ENCODE measurements around the gene SLFN14. TPM values are rescaled to one million over a fixed set of nuclear protein-coding genes. Genes with fewer than 3 reads are reported as not detected.
"Not testable (repeated sequence)": the region's sequence is repeated elsewhere in the genome, so short reads cannot be mapped to it uniquely, and the experiment has no call there.

The SLFN14 gene
- total RNA-seq, 1 experiment from 2014 or later: not detected

DNA sequence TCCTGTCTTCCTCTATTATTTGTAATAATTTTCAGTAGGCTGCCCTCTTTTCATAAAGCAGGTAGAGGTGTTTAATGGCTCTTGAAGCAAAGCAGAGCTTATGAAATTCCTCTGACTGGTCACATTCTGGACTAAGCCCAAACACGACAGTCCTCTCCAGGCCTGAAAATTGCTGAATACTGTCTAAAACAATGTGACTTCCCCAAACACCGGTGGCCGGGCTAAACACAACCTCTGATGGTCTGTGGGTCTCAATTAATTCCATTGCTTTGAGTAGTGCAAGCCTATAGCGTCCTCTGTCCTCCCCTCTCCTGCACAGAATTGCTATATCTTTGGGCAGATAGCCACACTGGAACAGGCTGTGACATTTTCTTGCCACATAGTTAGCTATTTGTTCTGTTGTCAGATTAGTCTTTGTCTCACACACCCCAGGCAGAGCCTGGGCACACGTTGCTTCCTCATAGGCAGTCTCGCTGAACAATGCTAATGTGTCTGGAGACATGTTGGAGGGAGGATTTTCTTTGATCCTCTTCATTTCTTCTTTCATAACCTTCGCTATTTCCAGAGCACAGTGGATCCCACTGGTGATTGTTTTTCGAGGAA, 12.3 kb downstream of the SLFN14 start:
- DNase-seq (ENCODE audit: low read depth in 1 of 2, low spot score in 2 of 2): no peak
- Histone ChIP-seq H3K4me1 (replicated peaks) (peaks cover 13% of the 10 kb centered on the region), H3K27ac (no peak overlapping the region), H3K27me3 (replicated peaks) (0 out of 2 replicates have a peak, but pooled peaks cover 16% of the 10 kb centered on the region), H3K36me3 (no peaks in the 10 kb centered on the region), H3K4me3 (no peak overlapping the region), H3K9me3 (replicated peaks) (no peaks in the 10 kb centered on the region)

DNA sequence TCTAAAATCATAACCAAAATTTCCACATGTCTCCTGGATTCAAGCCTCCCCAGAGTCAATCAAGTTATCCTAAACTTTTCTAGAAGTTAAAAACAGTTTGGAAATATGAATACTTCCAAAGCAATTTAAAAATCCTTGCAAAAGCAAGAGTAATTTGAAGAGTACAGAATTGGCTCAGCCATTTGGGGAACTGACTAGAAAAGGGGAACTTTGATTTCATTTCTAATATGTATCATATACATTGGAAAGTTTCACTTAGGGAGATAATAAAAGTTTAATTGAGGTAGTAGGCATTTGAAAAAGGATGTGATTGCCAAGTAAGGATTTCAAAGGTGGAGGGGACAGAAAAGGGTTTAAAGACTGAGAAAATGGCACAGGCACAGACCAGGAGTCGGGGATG, 14.1 kb downstream of the SLFN14 start:
- Histone ChIP-seq H3K4me1 (replicated peaks) (peaks cover 19% of the 10 kb centered on the region), H3K4me3 (no peak overlapping the region), H3K27ac (no peak overlapping the region), H3K9me3 (replicated peaks) (no peaks in the 10 kb centered on the region), H3K27me3 (replicated peaks) (0 out of 2 replicates have a peak, but pooled peaks cover 14% of the 10 kb centered on the region), H3K36me3 (no peaks in the 10 kb centered on the region)
- DNase-seq (ENCODE audit: low read depth in 1 of 2, low spot score in 2 of 2): no peak

DNA sequence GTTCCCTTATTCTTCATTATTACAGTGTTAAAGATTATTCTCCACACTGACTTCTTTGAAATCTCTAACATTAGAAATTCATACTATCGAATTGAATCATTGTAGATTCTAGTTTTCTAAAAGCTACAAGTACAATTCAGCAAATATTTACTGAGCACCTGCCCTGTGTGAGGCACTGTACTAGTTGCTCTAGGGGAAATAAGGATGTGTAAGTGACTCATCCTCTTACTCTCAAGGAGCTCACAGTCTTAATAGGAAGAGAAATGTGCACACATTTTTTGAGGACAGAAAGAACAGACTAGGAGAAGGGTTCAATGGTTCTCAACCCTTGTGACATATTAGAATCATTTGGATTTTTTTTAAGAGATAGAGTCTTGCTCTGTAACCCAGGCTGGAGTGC, 15.5 kb downstream of the SLFN14 start:
- Histone ChIP-seq H3K4me1 (replicated peaks) (peaks cover 27% of the 10 kb centered on the region), H3K4me3 (no peak overlapping the region), H3K9me3 (replicated peaks) (no peaks in the 10 kb centered on the region), H3K36me3 (no peaks in the 10 kb centered on the region), H3K27ac (no peak overlapping the region), H3K27me3 (replicated peaks) (0 out of 2 replicates have a peak, but pooled peaks cover 9% of the 10 kb centered on the region)
- no peak for DNase-seq (ENCODE audit: low read depth in 1 of 2, low spot score in 2 of 2)

DNA sequence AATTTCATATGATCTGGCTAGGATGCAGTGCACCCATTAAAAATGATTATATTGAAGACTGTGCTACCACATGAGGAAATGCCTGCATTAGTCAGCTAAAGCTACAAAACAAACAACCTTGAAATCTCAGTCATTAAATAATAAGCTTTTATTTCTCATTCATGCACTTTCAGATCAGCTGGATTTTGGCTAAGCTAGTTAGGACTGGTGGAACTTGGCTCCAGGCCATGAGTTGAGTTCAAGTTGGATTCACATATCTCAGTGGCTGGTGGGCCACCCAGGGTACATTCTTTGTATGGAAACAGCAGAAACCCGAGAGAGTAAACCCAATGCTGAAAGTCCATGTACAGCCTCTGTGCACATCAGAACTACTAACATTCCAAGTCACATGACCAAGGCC, 16.8 kb downstream of the SLFN14 start:
- H3K27me3 ChIP-seq (replicated peaks): 0 out of 2 replicates have a peak, but pooled peaks cover 5% of the 10 kb centered on the region
- H3K4me1 ChIP-seq (replicated peaks): peaks cover 33% of the 10 kb centered on the region
- H3K4me3 ChIP-seq: no peak overlapping the region
- H3K9me3 ChIP-seq (replicated peaks): no peaks in the 10 kb centered on the region
- H3K27ac ChIP-seq: peak overlapping the region; percentile 13; the same call in 1 of the 2 replicates
- H3K36me3 ChIP-seq: no peaks in the 10 kb centered on the region
- peak; percentile 74 to 93 for DNase-seq (ENCODE audit: low read depth in 1 of 2, low spot score in 2 of 2)

DNA sequence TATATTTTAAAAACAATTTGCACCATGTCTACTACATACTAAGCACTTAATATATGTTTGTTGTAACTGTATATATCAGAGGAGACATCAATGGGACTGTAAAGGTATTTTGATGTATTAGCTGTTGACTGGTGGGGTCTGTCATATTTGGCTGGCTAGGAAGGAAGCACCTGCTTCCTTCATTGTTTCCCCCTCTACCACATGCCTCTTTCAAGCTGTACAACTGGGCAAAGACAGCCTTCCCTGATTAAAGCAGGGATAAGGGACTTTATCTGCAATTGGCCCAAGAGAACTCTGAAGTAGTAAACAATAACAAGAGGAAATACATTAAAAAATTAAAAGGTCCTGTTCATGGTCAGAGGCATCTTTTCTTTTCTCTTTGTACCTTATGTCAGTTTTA, 17.6 kb downstream of the SLFN14 start:
- DNase-seq (ENCODE audit: low read depth in 1 of 2, low spot score in 2 of 2): no peak
- H3K4me3 ChIP-seq: no peak overlapping the region
- no peak overlapping the region for H3K27ac ChIP-seq
- no peaks in the 10 kb centered on the region for H3K9me3 ChIP-seq (replicated peaks)
- H3K27me3 ChIP-seq (replicated peaks): no peaks in the 10 kb centered on the region
- peaks cover 33% of the 10 kb centered on the region for H3K4me1 ChIP-seq (replicated peaks)
- no peaks in the 10 kb centered on the region for H3K36me3 ChIP-seq

DNA sequence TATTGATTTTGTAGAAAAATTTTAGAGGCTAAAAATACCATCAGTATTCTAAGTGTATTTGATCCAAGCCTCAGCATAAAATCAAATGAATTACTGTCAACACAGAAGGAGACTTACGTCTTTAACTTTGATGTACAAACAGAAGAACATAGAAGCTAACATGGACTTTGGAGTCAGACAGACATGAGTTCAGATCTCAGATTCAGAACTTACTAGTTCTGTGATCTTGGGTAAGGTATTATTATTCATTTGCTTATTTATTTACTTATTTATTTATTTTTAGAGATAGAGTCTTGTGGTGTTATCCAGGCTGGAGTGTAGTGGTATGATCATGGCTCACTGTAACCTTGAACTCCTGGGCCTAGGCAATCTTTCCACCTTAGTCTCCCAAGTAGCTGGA, 19.2 kb downstream of the SLFN14 start:
- Histone ChIP-seq H3K27ac (peak overlapping the region; percentile 92), H3K4me3 (peak overlapping the region; percentile 27)
- no peak for DNase-seq (ENCODE audit: low read depth in 1 of 2, low spot score in 2 of 2)

DNA sequence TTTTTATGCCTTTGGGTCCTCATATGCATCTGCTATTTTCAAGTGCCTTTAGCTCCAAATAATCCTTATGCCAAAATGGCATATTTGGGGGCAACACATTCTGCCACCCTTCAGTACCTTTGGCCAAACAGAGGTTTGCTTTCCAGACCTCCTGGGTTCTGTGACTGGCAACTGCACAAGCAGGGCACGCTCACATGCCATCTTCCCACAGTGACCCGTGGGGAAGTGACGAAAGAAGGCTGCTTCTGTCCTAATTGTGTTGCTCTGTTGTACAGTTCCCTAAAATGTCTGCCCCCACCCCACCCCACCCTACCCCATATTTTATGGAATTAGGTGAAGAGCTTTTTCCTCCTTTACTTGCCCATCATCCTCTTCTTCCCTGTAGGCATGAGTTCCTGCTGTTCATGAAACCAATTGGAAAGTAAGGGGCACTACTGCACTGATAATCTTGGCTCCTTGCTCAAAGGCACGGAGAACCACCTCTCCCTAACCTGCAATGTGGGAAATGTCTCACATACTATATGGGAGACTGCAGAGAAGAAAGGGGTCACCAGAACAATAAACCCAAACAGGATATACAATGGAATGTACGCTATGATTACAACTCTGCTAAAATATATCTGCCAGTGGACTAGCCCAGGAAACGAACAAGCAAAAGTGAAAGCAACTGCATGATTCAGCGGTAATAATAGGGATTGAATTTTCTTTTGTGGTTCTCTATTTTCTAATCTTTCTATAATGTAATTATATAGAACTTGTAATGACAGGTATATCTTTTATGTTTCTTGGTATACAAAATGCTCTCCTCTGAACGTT, 19.8 kb downstream of the SLFN14 start:
- Histone ChIP-seq H3K27ac (peak overlapping the region; percentile 92), H3K4me3 (peak overlapping the region; percentile 27), H3K4me1 (replicated peaks) (peaks cover 33% of the 10 kb centered on the region), H3K9me3 (replicated peaks) (no peaks in the 10 kb centered on the region), H3K36me3 (no peaks in the 10 kb centered on the region), H3K27me3 (replicated peaks) (no peaks in the 10 kb centered on the region)
- peak in 1 of 2 experiments; percentile 75 for DNase-seq (ENCODE audit: low read depth in 1 of 2, low spot score in 2 of 2)

More for the DNA sequence above, 19.2 kb downstream of the SLFN14 start:
- no peaks in the 10 kb centered on the region for H3K36me3 ChIP-seq
- H3K27me3 ChIP-seq (replicated peaks): no peaks in the 10 kb centered on the region
- no peaks in the 10 kb centered on the region for H3K9me3 ChIP-seq (replicated peaks)
- H3K4me1 ChIP-seq (replicated peaks): peaks cover 33% of the 10 kb centered on the region

DNA sequence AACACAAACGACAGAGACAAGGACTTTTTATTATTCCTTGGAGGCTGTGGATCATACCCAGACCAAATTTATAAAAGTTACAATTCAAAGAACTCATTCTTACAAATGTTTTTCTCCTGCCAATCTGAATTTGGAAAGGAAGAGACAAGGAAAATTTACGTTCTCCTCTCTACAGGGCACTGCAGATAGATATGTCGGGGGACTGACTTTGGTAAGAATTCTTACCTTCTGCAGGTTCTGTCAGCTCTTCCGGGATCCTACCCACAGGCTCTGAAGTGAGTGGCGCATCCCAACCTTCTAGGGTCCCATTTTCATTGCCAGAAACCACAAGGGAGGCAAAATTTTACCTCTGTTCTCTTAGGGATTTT, 21.0 kb downstream of the SLFN14 start:
- DNase-seq (ENCODE audit: low read depth in 1 of 2, low spot score in 2 of 2): no peak
- H3K27me3 ChIP-seq (replicated peaks): no peaks in the 10 kb centered on the region
- H3K36me3 ChIP-seq: no peaks in the 10 kb centered on the region
- no peak overlapping the region for H3K4me3 ChIP-seq
- H3K27ac ChIP-seq: no peak overlapping the region
- peaks cover 33% of the 10 kb centered on the region for H3K4me1 ChIP-seq (replicated peaks)
- H3K9me3 ChIP-seq (replicated peaks): no peaks in the 10 kb centered on the region

DNA sequence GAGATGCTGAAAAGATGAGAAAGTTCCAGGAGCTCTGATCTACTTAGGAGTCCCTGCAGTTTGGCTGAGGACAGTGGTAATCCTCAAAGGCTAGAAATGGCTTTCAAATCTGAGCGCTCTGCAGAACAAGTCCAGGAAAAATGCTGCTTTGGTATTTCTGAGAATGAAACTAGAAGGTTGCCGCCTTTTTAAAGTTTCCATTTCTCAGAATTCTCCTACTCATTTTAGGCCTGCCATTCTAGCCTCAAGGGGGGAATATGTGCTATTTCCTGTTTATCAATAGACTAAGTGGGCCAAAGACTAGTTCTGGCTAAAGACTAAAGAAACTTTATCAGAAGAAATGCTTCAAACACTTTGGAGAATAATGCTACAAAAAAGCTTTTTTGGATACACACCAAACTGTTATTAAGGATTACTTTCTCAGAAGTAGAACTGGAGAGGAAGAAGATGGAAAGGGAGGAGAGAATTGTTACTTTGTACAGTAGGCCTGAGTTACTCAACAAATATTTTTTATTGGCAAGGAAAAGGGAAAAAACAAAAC, 22.9 kb downstream of the SLFN14 start, which contains the start of gene SLFN12L:
SLFN12L (minus strand) TSS at position 78 of the 541 bp plus-strand sequence. CDS start 15,314 bp downstream, outside the sequence.
- Histone ChIP-seq H3K27ac (no peak within 1 kb of the TSS), H3K36me3 (no peaks in the 10 kb centered on the region), H3K4me1 (replicated peaks) (peaks cover 17% of the 10 kb centered on the region), H3K4me3 (no peak within 1 kb of the TSS), H3K9me3 (replicated peaks) (no peaks in the 10 kb centered on the region), H3K27me3 (replicated peaks) (no peaks in the 10 kb centered on the region)
- no peak for DNase-seq (ENCODE audit: low read depth in 1 of 2, low spot score in 2 of 2)

DNA sequence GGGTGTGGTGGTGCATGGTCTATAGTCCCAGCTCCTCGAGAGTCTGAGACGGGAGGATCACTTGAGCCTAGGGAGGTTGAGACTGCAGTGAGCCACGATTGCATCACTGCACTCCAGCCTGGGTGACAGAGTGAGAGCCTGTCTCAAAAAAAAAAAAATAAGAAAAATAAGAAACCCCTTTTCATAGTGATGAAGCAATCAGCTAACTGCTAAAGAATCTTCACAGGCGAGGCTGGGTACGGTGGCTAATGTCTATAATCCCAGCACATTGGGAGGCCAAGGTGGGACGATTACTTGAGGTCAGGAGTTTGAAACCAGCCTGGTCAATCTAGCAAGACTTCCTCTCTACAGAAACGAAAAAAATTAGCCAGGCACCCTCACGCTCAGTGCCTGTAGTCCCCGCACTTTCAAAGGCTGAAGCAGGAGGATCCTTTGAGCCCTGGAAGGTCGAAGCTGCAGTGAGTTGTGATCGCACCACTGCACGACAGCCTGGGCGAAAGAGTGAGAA, 23.9 kb downstream of the SLFN14 start:
- Histone ChIP-seq H3K27ac (no peak overlapping the region), H3K27me3 (replicated peaks) (no peaks in the 10 kb centered on the region), H3K4me1 (replicated peaks) (peaks cover 16% of the 10 kb centered on the region), H3K4me3 (no peak overlapping the region), H3K36me3 (no peaks in the 10 kb centered on the region), H3K9me3 (replicated peaks) (no peaks in the 10 kb centered on the region)
- no peak for DNase-seq (ENCODE audit: low read depth in 1 of 2, low spot score in 2 of 2)

DNA sequence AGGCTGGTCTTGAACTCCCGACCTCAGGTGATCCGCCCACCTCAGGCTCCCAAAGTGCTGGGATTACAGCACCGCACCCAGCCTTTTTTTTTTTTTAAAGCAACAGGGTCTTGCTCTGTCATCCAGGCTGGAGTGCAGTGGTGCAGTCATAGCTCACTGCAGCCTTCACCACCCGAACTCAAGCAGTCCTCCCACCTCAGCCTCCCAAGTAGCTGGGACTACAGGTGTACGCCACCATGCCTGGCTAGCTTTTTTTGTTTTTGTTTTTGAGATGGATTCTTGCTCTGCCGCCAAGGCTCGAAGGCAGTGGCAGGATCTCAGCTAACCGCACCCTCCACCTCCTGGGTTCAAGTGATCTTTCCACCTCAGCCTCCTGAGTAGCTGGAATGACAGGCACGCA, 25.2 kb downstream of the SLFN14 start:
- not testable (repeated sequence) for DNase-seq (ENCODE audit: low read depth in 1 of 2, low spot score in 2 of 2); H3K4me1 ChIP-seq (replicated peaks); H3K36me3 ChIP-seq; H3K27ac ChIP-seq; H3K9me3 ChIP-seq (replicated peaks); H3K27me3 ChIP-seq (replicated peaks); H3K4me3 ChIP-seq

DNA sequence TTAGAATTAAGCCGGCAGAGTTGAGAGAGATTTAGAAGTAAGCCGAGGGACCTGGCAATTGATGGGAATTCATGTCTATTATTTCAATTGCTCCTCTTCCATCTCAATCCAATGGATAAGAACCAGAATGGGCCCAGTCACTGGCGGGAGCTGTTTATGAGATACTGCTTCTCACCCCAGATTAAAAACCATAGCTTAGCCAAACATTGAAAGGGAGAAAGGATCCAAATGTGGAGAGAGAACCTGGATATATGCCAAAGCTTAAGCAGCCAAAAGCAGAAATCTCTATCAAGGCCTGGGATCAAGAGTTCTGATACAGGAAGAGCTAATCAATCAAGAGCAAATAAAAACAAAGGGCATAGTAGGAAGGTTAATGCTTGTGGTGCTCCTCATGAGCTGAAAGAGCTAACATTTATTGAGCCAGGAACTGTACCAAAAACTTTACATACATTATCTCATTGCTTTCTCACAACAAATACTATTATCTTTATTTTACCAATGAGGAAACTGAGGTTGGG, 26.0 kb downstream of the SLFN14 start:
- H3K27ac ChIP-seq: no peak overlapping the region
- no peak overlapping the region for H3K4me3 ChIP-seq
- peaks cover 2% of the 10 kb centered on the region; the same call in 1 of the 2 replicates for H3K4me1 ChIP-seq (replicated peaks)
- DNase-seq (ENCODE audit: low read depth in 1 of 2, low spot score in 2 of 2): no peak
- no peaks in the 10 kb centered on the region for H3K36me3 ChIP-seq
- H3K9me3 ChIP-seq (replicated peaks): no peaks in the 10 kb centered on the region
- H3K27me3 ChIP-seq (replicated peaks): no peaks in the 10 kb centered on the region

DNA sequence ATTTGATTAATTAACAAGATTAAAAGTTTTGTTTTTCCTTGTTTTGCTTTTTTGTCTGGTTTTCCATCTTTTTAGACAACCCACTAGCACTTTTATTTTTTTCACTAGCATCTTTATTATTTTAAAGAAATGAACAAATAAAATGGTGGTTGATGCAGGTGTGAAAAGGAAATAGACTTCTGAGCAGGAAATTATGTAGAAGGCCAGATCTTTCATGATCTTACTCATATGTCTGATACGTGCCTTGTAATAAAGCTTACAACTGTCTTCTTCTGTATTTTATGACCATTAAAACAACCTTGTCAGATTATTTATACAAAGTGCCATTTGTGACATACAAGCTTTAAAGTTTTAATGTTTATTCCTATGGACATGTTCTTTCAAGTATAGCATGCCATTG, 29.5 kb downstream of the SLFN14 start:
- no peak for DNase-seq (ENCODE audit: low read depth in 1 of 2, low spot score in 2 of 2)
- H3K4me3 ChIP-seq: no peak overlapping the region
- no peaks in the 10 kb centered on the region for H3K36me3 ChIP-seq
- H3K27ac ChIP-seq: no peak overlapping the region
- H3K27me3 ChIP-seq (replicated peaks): no peaks in the 10 kb centered on the region
- no peaks in the 10 kb centered on the region for H3K4me1 ChIP-seq (replicated peaks)
- no peaks in the 10 kb centered on the region for H3K9me3 ChIP-seq (replicated peaks)

DNA sequence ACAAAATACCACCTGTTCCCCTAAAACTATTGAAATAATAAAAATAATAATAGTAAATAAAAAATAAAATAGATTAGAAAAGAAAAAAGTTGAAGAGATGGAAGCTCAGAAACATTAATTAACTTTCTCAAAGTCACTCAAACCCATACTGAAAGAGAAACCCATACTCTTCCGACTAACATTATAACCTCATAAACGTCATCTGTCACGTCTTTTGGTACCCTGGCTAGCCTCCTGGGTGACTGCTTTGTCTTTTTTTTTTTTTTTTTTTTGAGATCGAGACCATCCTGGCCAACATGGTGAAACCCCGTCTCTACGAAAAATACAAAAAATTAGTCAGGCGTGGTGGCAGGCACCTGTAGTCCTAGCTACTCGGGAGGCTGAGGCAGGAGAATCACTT, 30.8 kb downstream of the SLFN14 start:
- Histone ChIP-seq H3K9me3 (replicated peaks) (no peaks in the 10 kb centered on the region), H3K4me1 (replicated peaks) (no peaks in the 10 kb centered on the region), H3K4me3 (no peak overlapping the region), H3K36me3 (no peaks in the 10 kb centered on the region), H3K27ac (no peak overlapping the region), H3K27me3 (replicated peaks) (no peaks in the 10 kb centered on the region)
- no peak for DNase-seq (ENCODE audit: low read depth in 1 of 2, low spot score in 2 of 2)

All from SJSA1 (cell line).